ENCODE results near the gene MTCL1.

Gene MTCL1

DNA sequence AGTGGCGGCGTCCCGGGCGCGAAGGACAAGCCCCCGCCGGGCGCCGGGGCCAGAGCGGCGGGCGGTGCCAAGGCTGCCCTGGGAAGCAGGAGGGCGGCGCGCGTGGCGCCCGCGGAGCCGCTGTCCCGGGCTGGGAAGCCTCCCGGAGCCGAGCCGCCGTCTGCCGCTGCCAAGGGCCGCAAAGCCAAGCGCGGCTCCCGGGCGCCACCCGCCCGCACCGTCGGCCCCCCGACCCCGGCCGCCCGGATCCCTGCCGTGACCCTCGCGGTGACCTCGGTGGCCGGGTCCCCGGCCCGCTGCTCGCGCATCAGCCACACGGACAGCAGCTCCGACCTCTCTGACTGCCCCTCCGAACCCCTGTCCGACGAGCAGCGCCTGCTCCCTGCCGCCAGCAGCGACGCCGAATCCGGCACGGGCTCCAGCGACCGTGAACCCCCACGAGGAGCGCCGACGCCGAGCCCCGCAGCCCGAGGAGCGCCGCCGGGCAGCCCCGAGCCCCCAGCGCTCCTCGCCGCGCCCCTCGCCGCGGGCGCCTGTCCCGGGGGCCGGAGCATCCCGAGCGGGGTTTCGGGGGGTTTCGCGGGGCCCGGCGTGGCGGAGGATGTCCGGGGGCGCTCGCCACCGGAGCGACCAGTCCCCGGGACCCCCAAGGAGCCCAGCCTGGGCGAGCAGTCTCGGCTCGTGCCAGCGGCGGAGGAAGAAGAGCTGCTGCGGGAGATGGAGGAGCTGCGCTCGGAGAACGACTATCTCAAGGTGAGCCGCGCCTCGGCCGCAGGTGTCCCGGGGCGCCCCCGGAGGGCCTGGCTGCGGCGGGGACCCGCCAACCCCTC lies 820 bp downstream of the MTCL1 start:
- Histone ChIP-seq H2BK120ac (ENCODE audit: insufficient read depth, low read length, poor library complexity) (no peak overlapping the region), H3K9ac (ENCODE audit: low read length) (no peak overlapping the region), H3K4me3 (ENCODE audit: low read depth, low read length) (peak overlapping the region; percentile 73), H4K8ac (ENCODE audit: low read depth, low read length) (peak overlapping the region; percentile 15), H3K18ac (ENCODE audit: low read length) (peak overlapping the region; percentile 77), H3K23ac (ENCODE audit: low read length) (no peak overlapping the region), H3K4me1 (ENCODE audit: control insufficient read depth in 1 of 2, insufficient read depth in 2 of 2, low read length in 2 of 2) (peaks cover 14 to 17% of the 10 kb centered on the region in 2 experiments), H3K79me2 (ENCODE audit: control insufficient read depth, insufficient read depth, low read length, poor library complexity) (peaks cover 2% of the 10 kb centered on the region), H3K36me3 (ENCODE audit: control insufficient read depth in 1 of 2, insufficient read depth in 2 of 2, low read length in 2 of 2) (no peaks in the 10 kb centered on the region), H3K14ac (ENCODE audit: low read length) (no peak overlapping the region), H3K4ac (ENCODE audit: low read depth, low read length) (peak overlapping the region; percentile 22), H4K12ac (ENCODE audit: low read depth, low read length) (peak overlapping the region; percentile 24), H3K4me2 (ENCODE audit: low read length) (peak overlapping the region; percentile 94), H3K79me1 (ENCODE audit: low read length) (peaks cover 3% of the 10 kb centered on the region), H2BK12ac (ENCODE audit: low read length) (no peak overlapping the region), H4K91ac (ENCODE audit: low read depth, low read length) (peak overlapping the region; percentile 38), H3K27ac (ENCODE audit: low read depth, low read length) (no peak overlapping the region), H2BK5ac (ENCODE audit: low read depth, low read length, poor library complexity) (no peak overlapping the region), H2AFZ (ENCODE audit: insufficient read depth, low read length, poor library complexity) (peak overlapping the region; percentile 44), H3K9me3 (ENCODE audit: insufficient read depth, low read depth, low read length) (peaks cover 2% of the 10 kb centered on the region), H3K27me3 (ENCODE audit: insufficient read depth, low read length) (peaks cover 15% of the 10 kb centered on the region), H2AK5ac (ENCODE audit: low read length) (no peak overlapping the region)
- no CpG with 5 or more reads among the region's 116 CpGs for WGBS (ENCODE audit: extremely low coverage, insufficient coverage, insufficient read length)
- no peak for DNase-seq

DNA sequence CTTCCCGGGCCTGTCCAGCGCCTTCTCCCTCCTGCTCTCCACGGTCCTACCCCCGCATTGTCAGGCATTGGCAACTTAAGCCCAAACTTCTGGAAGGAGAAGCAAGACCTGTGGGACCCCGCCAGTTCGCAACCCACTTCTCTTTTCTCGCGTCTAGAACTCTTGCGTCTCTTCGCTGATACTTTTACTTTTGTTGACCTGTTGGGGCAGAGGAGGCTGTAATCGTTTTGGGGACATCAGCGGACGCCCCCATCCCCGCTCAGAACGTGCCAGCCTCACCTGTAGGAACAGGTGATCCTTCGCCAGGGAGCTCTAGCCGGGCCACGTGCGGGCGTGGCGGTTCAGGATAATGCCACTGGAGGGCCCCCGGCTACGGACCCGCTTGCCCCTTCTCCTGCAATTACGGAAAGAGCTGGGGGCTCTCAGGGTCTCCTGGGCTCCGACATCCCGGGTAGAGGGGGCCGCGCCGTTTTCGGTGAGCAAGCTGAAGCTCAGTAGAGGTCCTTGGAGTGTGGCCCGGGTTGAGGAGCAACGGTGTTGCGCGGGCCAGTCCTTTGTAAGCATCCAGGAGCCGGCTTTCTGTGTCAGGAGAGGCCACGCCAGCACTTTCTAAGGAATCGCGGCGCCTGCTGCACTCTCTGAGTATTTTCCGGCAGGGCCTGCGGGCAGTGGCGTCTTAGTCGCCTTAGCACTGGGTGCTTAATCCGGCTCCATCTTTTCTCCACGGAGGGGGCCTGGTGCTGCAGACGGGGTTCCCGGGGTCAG lies 1.6 kb downstream of the MTCL1 start:
- Histone ChIP-seq H3K79me2 (ENCODE audit: control insufficient read depth, insufficient read depth, low read length, poor library complexity) (peaks cover 2% of the 10 kb centered on the region), H2AFZ (ENCODE audit: insufficient read depth, low read length, poor library complexity) (no peak overlapping the region), H2BK12ac (ENCODE audit: low read length) (no peak overlapping the region), H3K4me3 (ENCODE audit: low read depth, low read length) (peak overlapping the region; percentile 73), H3K9me3 (ENCODE audit: insufficient read depth, low read depth, low read length) (peaks cover 2% of the 10 kb centered on the region), H3K4me2 (ENCODE audit: low read length) (peak overlapping the region; percentile 94), H3K27ac (ENCODE audit: low read depth, low read length) (no peak overlapping the region), H3K36me3 (ENCODE audit: control insufficient read depth in 1 of 2, insufficient read depth in 2 of 2, low read length in 2 of 2) (no peaks in the 10 kb centered on the region), H3K23ac (ENCODE audit: low read length) (no peak overlapping the region), H2BK120ac (ENCODE audit: insufficient read depth, low read length, poor library complexity) (no peak overlapping the region), H2AK5ac (ENCODE audit: low read length) (no peak overlapping the region), H3K18ac (ENCODE audit: low read length) (no peak overlapping the region), H4K8ac (ENCODE audit: low read depth, low read length) (no peak overlapping the region), H3K4me1 (ENCODE audit: control insufficient read depth in 1 of 2, insufficient read depth in 2 of 2, low read length in 2 of 2) (peaks cover 14 to 17% of the 10 kb centered on the region in 2 experiments), H3K14ac (ENCODE audit: low read length) (no peak overlapping the region), H4K12ac (ENCODE audit: low read depth, low read length) (no peak overlapping the region), H3K4ac (ENCODE audit: low read depth, low read length) (no peak overlapping the region), H3K9ac (ENCODE audit: low read length) (no peak overlapping the region), H2BK5ac (ENCODE audit: low read depth, low read length, poor library complexity) (no peak overlapping the region), H3K79me1 (ENCODE audit: low read length) (peaks cover 3% of the 10 kb centered on the region), H3K27me3 (ENCODE audit: insufficient read depth, low read length) (peaks cover 15% of the 10 kb centered on the region), H4K91ac (ENCODE audit: low read depth, low read length) (no peak overlapping the region)
- WGBS (ENCODE audit: extremely low coverage, insufficient coverage, insufficient read length) = no CpG with 5 or more reads among the region's 48 CpGs
- peak; percentile 70 to 84 for DNase-seq

DNA sequence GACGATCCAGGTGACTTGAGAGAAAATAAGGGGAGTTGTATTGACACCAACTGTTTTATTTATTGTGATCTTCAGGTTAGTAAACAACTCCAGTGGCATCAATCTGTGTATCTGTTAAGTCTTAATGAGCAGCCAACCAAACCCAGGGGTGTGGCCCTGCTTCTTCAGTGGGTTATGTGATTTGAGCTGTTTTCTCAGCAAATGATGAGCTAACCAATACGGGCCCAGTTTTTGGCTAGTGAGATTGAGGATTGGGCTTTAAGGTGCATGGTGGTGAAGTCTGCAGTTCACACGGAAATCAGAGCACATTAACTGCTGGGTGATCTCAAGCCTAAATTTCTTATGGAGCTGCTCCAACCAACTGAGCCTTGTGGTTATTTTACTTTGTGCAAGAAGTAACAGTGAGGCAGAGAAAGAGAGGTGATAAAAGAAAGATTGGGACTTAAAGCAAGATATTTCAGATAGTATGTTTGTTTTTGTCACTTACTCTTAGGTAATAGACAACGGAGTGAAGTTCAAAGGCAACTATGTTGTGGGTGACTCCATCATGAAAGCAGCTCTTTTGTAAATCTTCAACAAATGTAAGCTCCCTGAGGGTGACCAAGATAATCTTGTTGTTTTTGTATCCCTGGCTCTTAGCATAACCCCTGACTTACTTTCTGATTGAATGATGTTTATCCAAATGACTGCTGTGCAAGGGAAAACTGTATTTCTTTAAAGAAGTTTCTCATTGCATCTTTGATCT lies 2.4 kb downstream of the MTCL1 start:
- WGBS (ENCODE audit: extremely low coverage, insufficient coverage, insufficient read length) = no CpG with 5 or more reads among the region's 4 CpGs
- Histone ChIP-seq H3K27me3 (ENCODE audit: insufficient read depth, low read length) (peaks cover 15% of the 10 kb centered on the region), H3K4ac (ENCODE audit: low read depth, low read length) (no peak overlapping the region), H3K23ac (ENCODE audit: low read length) (no peak overlapping the region), H3K14ac (ENCODE audit: low read length) (no peak overlapping the region), H3K36me3 (ENCODE audit: control insufficient read depth in 1 of 2, insufficient read depth in 2 of 2, low read length in 2 of 2) (no peaks in the 10 kb centered on the region), H2BK5ac (ENCODE audit: low read depth, low read length, poor library complexity) (no peak overlapping the region), H2BK12ac (ENCODE audit: low read length) (no peak overlapping the region), H3K4me2 (ENCODE audit: low read length) (peak overlapping the region; percentile 94), H3K4me3 (ENCODE audit: low read depth, low read length) (no peak overlapping the region), H3K27ac (ENCODE audit: low read depth, low read length) (no peak overlapping the region), H3K79me2 (ENCODE audit: control insufficient read depth, insufficient read depth, low read length, poor library complexity) (peaks cover 2% of the 10 kb centered on the region), H3K9me3 (ENCODE audit: insufficient read depth, low read depth, low read length) (peaks cover 3% of the 10 kb centered on the region), H3K18ac (ENCODE audit: low read length) (no peak overlapping the region), H3K79me1 (ENCODE audit: low read length) (peaks cover 3% of the 10 kb centered on the region), H4K91ac (ENCODE audit: low read depth, low read length) (no peak overlapping the region), H2BK120ac (ENCODE audit: insufficient read depth, low read length, poor library complexity) (no peak overlapping the region), H4K8ac (ENCODE audit: low read depth, low read length) (no peak overlapping the region), H2AFZ (ENCODE audit: insufficient read depth, low read length, poor library complexity) (no peak overlapping the region), H3K9ac (ENCODE audit: low read length) (no peak overlapping the region), H2AK5ac (ENCODE audit: low read length) (no peak overlapping the region), H4K12ac (ENCODE audit: low read depth, low read length) (no peak overlapping the region), H3K4me1 (ENCODE audit: control insufficient read depth in 1 of 2, insufficient read depth in 2 of 2, low read length in 2 of 2) (peaks cover 14 to 17% of the 10 kb centered on the region in 2 experiments)
- DNase-seq = peak in 1 of 2 donors; percentile 11

DNA sequence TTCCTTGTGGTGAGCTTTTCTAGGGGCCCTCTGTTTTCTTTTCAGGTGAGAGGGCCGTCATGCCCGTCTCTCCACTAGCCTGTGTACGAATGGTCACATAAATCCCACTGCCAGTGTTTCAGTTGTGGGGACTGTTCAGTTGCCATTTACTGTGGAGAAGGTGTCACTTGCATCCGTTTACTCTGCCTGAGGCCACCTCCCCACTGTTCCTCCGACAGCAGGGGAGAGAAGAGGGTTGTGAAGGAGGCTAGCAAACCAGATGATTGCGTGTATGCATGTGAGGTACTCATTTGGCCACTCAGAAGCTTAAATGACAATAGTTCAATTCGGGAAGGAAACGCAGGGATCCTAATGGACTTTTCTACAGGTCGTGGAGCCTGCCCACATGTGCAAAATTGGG lies 3.3 kb downstream of the MTCL1 start:
- H2BK12ac ChIP-seq (ENCODE audit: low read length) = no peak overlapping the region

More for the DNA sequence above, 3.3 kb downstream of the MTCL1 start:
- H3K27me3 ChIP-seq (ENCODE audit: insufficient read depth, low read length) = peaks cover 15% of the 10 kb centered on the region
- no peak overlapping the region for H3K9ac ChIP-seq (ENCODE audit: low read length)
- H3K4me2 ChIP-seq (ENCODE audit: low read length) = no peak overlapping the region
- DNase-seq = no peak
- H4K12ac ChIP-seq (ENCODE audit: low read depth, low read length) = no peak overlapping the region
- no peak overlapping the region for H2AFZ ChIP-seq (ENCODE audit: insufficient read depth, low read length, poor library complexity)
- no CpG with 5 or more reads among the region's 9 CpGs for WGBS (ENCODE audit: extremely low coverage, insufficient coverage, insufficient read length)
- no peak overlapping the region for H2BK120ac ChIP-seq (ENCODE audit: insufficient read depth, low read length, poor library complexity)
- no peak overlapping the region for H3K18ac ChIP-seq (ENCODE audit: low read length)
- no peak overlapping the region for H4K91ac ChIP-seq (ENCODE audit: low read depth, low read length)
- no peaks in the 10 kb centered on the region for H3K36me3 ChIP-seq (ENCODE audit: control insufficient read depth in 1 of 2, insufficient read depth in 2 of 2, low read length in 2 of 2)
- peaks cover 14 to 17% of the 10 kb centered on the region in 2 experiments for H3K4me1 ChIP-seq (ENCODE audit: control insufficient read depth in 1 of 2, insufficient read depth in 2 of 2, low read length in 2 of 2)
- H3K27ac ChIP-seq (ENCODE audit: low read depth, low read length) = no peak overlapping the region
- H3K14ac ChIP-seq (ENCODE audit: low read length) = no peak overlapping the region
- no peak overlapping the region for H2BK5ac ChIP-seq (ENCODE audit: low read depth, low read length, poor library complexity)
- H3K9me3 ChIP-seq (ENCODE audit: insufficient read depth, low read depth, low read length) = peaks cover 3% of the 10 kb centered on the region
- H4K8ac ChIP-seq (ENCODE audit: low read depth, low read length) = no peak overlapping the region
- H2AK5ac ChIP-seq (ENCODE audit: low read length) = no peak overlapping the region
- H3K4me3 ChIP-seq (ENCODE audit: low read depth, low read length) = no peak overlapping the region
- peaks cover 3% of the 10 kb centered on the region for H3K79me1 ChIP-seq (ENCODE audit: low read length)
- H3K4ac ChIP-seq (ENCODE audit: low read depth, low read length) = no peak overlapping the region
- H3K23ac ChIP-seq (ENCODE audit: low read length) = no peak overlapping the region
- H3K79me2 ChIP-seq (ENCODE audit: control insufficient read depth, insufficient read depth, low read length, poor library complexity) = peaks cover 2% of the 10 kb centered on the region

Data from trophoblast cell (in vitro differentiated cells and primary cell).